GM23338 (cell line): ENCODE results near the gene MEF2A. TPM values are rescaled to one million over a fixed set of nuclear protein-coding genes. Genes with fewer than 3 reads are reported as not detected.
A peak's percentile ranks its signal among the peaks of the same experiment; 100 is the strongest.
"Not testable (repeated sequence)": the region's sequence is repeated elsewhere in the genome, so short reads cannot be mapped to it uniquely, and the experiment has no call there.

ENCODE experiments used
- ATAC-seq: fragments of 200-7000 bp; cut with Tn5 transposase; 3 replicates; pipeline ENCODE4 v1.9.1; 2020
- DNase-seq: peaks from one replicate; pipeline ENCODE4 v3.0.0-alpha.2; 2015; ENCODE audit warnings: low spot score
- H2AFZ ChIP-seq: fragments of 200-600 bp; sonication (generic); 2 replicates; pipeline ENCODE4 v1.8.0; 2016; ENCODE audit warnings: antibody characterized with exemption, mild to moderate bottlenecking, moderate library complexity
- H3F3A ChIP-seq: fragments of 200-600 bp; sonication (generic); replicated peaks from 2 replicates; pipeline ENCODE4 v1.8.0; 2017; ENCODE audit warnings: antibody characterized with exemption, mixed run types, low read depth
- H3K27ac ChIP-seq: fragments of 200-600 bp; sonication (generic); 2 replicates; pipeline ENCODE4 v1.6.1; 2016; ENCODE audit warnings: low read depth
- H3K27me3 ChIP-seq: fragments of 200-600 bp; sonication (generic); 2 replicates; pipeline ENCODE4 v1.8.0; 2016; ENCODE audit warnings: mild to moderate bottlenecking, mixed run types, moderate library complexity; ENCODE audit not compliant: insufficient read depth
- H3K36me3 ChIP-seq: fragments of 200-600 bp; sonication (generic); 2 replicates; pipeline ENCODE4 v1.8.0; 2016; ENCODE audit warnings: mild to moderate bottlenecking; ENCODE audit not compliant: insufficient read depth
- H3K4me1 ChIP-seq: fragments of 200-600 bp; sonication (generic); 2 replicates; pipeline ENCODE4 v1.8.0; 2016; ENCODE audit warnings: mild to moderate bottlenecking, moderate library complexity; ENCODE audit not compliant: insufficient read depth
- H3K4me2 ChIP-seq: fragments of 200-600 bp; sonication (generic); 2 replicates; pipeline ENCODE4 v1.7.1; 2017; ENCODE audit warnings: mixed run types
- H3K4me3 ChIP-seq: fragments of 200-600 bp; sonication (generic); 2 replicates; pipeline ENCODE4 v1.6.1; 2016; ENCODE audit warnings: mixed run types
- H3K79me2 ChIP-seq: fragments of 200-600 bp; sonication (generic); replicated peaks from 2 replicates; pipeline ENCODE4 v1.8.0; 2017; ENCODE audit warnings: mild to moderate bottlenecking; ENCODE audit not compliant: insufficient read depth
- H3K9me2 ChIP-seq: fragments of 200-600 bp; sonication (generic); 2 replicates; pipeline ENCODE4 v1.8.0; 2017; ENCODE audit not compliant: insufficient read depth
- H4K20me1 ChIP-seq: fragments of 200-600 bp; sonication (generic); replicated peaks from 2 replicates; pipeline ENCODE4 v1.8.0; 2017; ENCODE audit warnings: mild to moderate bottlenecking; ENCODE audit not compliant: insufficient read depth
- H3K27ac Mint-ChIP-seq: 2 replicates; pipeline ENCODE4 v1.8.0; 2020; ENCODE audit warnings: inconsistent platforms, mild to moderate bottlenecking, moderate library complexity, mixed read lengths
- H3K27me3 Mint-ChIP-seq: 3 replicates; pipeline ENCODE4 v1.8.0; 2022; ENCODE audit warnings: low read depth, mild to moderate bottlenecking, moderate library complexity, mixed read lengths, inconsistent platforms; ENCODE audit not compliant: insufficient read depth, poor library complexity
- H3K36me3 Mint-ChIP-seq: 3 replicates; pipeline ENCODE4 v1.8.0; 2021; ENCODE audit warnings: low read depth, mild to moderate bottlenecking, inconsistent platforms, moderate library complexity, mixed read lengths
- H3K4me1 Mint-ChIP-seq: 3 replicates; pipeline ENCODE4 v1.8.0; 2020; ENCODE audit warnings: mild to moderate bottlenecking, inconsistent platforms, mixed read lengths
- H3K4me3 Mint-ChIP-seq: 3 replicates; pipeline ENCODE4 v1.8.0; 2021; ENCODE audit warnings: moderate library complexity, mild to moderate bottlenecking, inconsistent platforms, mixed read lengths
- H3K9me3 Mint-ChIP-seq: 3 replicates; pipeline ENCODE4 v1.8.0; 2020; ENCODE audit warnings: moderate library complexity, mild to moderate bottlenecking, inconsistent platforms, mixed read lengths
- CREB1 ChIP-seq: fragments of 250-450 bp; sonication (Bioruptor Pico); IDR thresholded peaks from 2 replicates; pipeline ENCODE4 v1.5.0; 2020; ENCODE audit warnings: low read depth, mild to moderate bottlenecking, moderate library complexity
- CTCF ChIP-seq, 2 experiments: fragments of 200-600 bp in 1 of 2; sonication (generic) in 1 of 2; conservative IDR thresholded peaks; 2 replicates each; pipeline versions ENCODE4 v1.5.1 to v1.6.1; 2016 to 2017; ENCODE audit warnings: antibody characterized with exemption in 2 of 2, low read depth in 2 of 2, mild to moderate bottlenecking in 2 of 2, moderate library complexity in 1 of 2
- ETS1 ChIP-seq: IDR thresholded peaks from 2 replicates; pipeline ENCODE4 v1.6.1; 2016; ENCODE audit warnings: antibody characterized with exemption
- EZH2phosphoT487 ChIP-seq: fragments of 200-600 bp; sonication (generic); IDR thresholded peaks from one replicate; pipeline ENCODE4 v1.8.1; 2018; ENCODE audit warnings: antibody characterized with exemption; ENCODE audit not compliant: unreplicated experiment
- JUNB ChIP-seq: IDR thresholded peaks from one replicate; pipeline ENCODE4 v1.6.1; 2016; ENCODE audit warnings: antibody characterized with exemption; ENCODE audit not compliant: unreplicated experiment
- NANOG ChIP-seq: IDR thresholded peaks from 2 replicates; pipeline ENCODE4 v1.6.1; 2016; ENCODE audit warnings: antibody characterized with exemption, borderline replicate concordance
- POLR2AphosphoS5 ChIP-seq: IDR thresholded peaks from 2 replicates; pipeline ENCODE4 v1.6.1; 2016; ENCODE audit warnings: antibody characterized with exemption, low read depth
- REST ChIP-seq: IDR thresholded peaks from one replicate; pipeline ENCODE4 v1.6.1; 2018; ENCODE audit warnings: antibody characterized with exemption; ENCODE audit not compliant: unreplicated experiment
- STAT1 ChIP-seq: IDR thresholded peaks from one replicate; pipeline ENCODE4 v1.6.1; 2016; ENCODE audit warnings: antibody characterized with exemption; ENCODE audit not compliant: unreplicated experiment
- ZNF114 ChIP-seq: fragments of 250-450 bp; sonication (Bioruptor Pico); IDR thresholded peaks from 2 replicates; pipeline ENCODE4 v1.5.0; 2020; ENCODE audit warnings: mild to moderate bottlenecking, moderate library complexity
- polyA plus RNA-seq: library from polyadenylated mRNA; unstranded; fragments of >200 nt; fragmentation: Nextera tagmentation; extraction: Ambion mirVana; gene quantifications from 2 replicates; pipeline ENCODE4 v1.2.1, GENCODE V29; 2016
- total RNA-seq: library from RNA; depleted of rRNA; stranded (reverse); fragments of >200 nt; shearing (Covaris generic); gene quantifications from 2 replicates; pipeline ENCODE4 v1.2.3, GENCODE V29; 2014

Gene MEF2A
- total and polyA plus RNA-seq, 2 experiments from 2014 or later: 20.3 to 42.3 TPM

GRCh38 chr15:99733268-99734039 is 167.7 kb downstream of the MEF2A start, which contains the start of gene LYSMD4:
Gene LYSMD4, minus strand, starts transcription at chr15:99733437. Its CDS starts 1,438 bp downstream, at chr15:99731999.
- peaks cover 8% of the 10 kb centered on the region for H3K27me3 Mint-ChIP-seq
- peak; percentile 91 for ATAC-seq
- H3K4me1 Mint-ChIP-seq: peaks cover 26% of the 10 kb centered on the region
- TF ChIP-seq NANOG: no peak
- TF ChIP-seq POLR2AphosphoS5: peak; percentile 77
- H3K4me2 ChIP-seq: peak within 1 kb of the TSS; percentile 98
- H3K9me2 ChIP-seq: no peaks in the 10 kb centered on the region
- peak within 1 kb of the TSS; percentile 94 for H2AFZ ChIP-seq
- H3K27me3 ChIP-seq: peaks cover 9% of the 10 kb centered on the region
- H4K20me1 ChIP-seq: no peaks in the 10 kb centered on the region; the same call in none of the 2 replicates
- H3K9me3 Mint-ChIP-seq: no peaks in the 10 kb centered on the region
- 0 out of 2 replicates have a peak, but pooled peaks cover 3% of the 10 kb centered on the region for H3F3A ChIP-seq
- H3K36me3 Mint-ChIP-seq: peaks cover 12% of the 10 kb centered on the region; the same call in 2 of the 3 replicates
- H3K36me3 ChIP-seq: 0 out of 2 replicates have a peak, but pooled peaks cover 3% of the 10 kb centered on the region
- H3K4me3 ChIP-seq: peak within 1 kb of the TSS; percentile 80
- H3K4me1 ChIP-seq: peaks cover 23% of the 10 kb centered on the region
- peak within 1 kb of the TSS; percentile 82 for H3K4me3 Mint-ChIP-seq
- peak; percentile 97 for DNase-seq
- H3K27ac ChIP-seq: peak within 1 kb of the TSS; percentile 98
- peak within 1 kb of the TSS; percentile 92 for H3K27ac Mint-ChIP-seq
- peaks cover 6% of the 10 kb centered on the region for H3K79me2 ChIP-seq

- not testable (repeated sequence) for H3K27me3 ChIP-seq, H3K79me2 ChIP-seq, H3K36me3 Mint-ChIP-seq, H3F3A ChIP-seq, H3K9me2 ChIP-seq, H3K27me3 Mint-ChIP-seq, DNase-seq, ATAC-seq, H3K9me3 Mint-ChIP-seq, H4K20me1 ChIP-seq, H3K36me3 ChIP-seq
- H2AFZ ChIP-seq: peak overlapping the region; percentile 94
- H3K4me3 ChIP-seq: peak overlapping the region; percentile 80
- Mint-ChIP-seq H3K4me1 (peaks cover 26% of the 10 kb centered on the region), H3K4me3 (peak overlapping the region; percentile 76), H3K27ac (peak overlapping the region; percentile 92)
- H3K4me2 ChIP-seq: peak overlapping the region; percentile 84
- H3K27ac ChIP-seq: peak overlapping the region; percentile 98
- H3K4me1 ChIP-seq: peaks cover 23% of the 10 kb centered on the region
Measured at GRCh38 chr15:99734040-99734291, 168.2 kb downstream of the MEF2A start.

GRCh38 chr15:99734575-99734974 is 168.8 kb downstream of the MEF2A start:
- Histone ChIP-seq H3K4me1 (peaks cover 23% of the 10 kb centered on the region), H3K27me3 (peaks cover 9% of the 10 kb centered on the region), H2AFZ (no peak overlapping the region), H3K79me2 (peaks cover 6% of the 10 kb centered on the region), H4K20me1 (no peaks in the 10 kb centered on the region; the same call in 1 of the 2 replicates), H3F3A (0 out of 2 replicates have a peak, but pooled peaks cover 3% of the 10 kb centered on the region), H3K9me2 (no peaks in the 10 kb centered on the region), H3K4me2 (no peak overlapping the region), H3K36me3 (0 out of 2 replicates have a peak, but pooled peaks cover 3% of the 10 kb centered on the region), H3K27ac (no peak overlapping the region), H3K4me3 (no peak overlapping the region)
- H3K9me3 Mint-ChIP-seq: no peaks in the 10 kb centered on the region
- H3K27ac Mint-ChIP-seq: no peak overlapping the region
- ATAC-seq (no peak), DNase-seq (no peak)
- peaks cover 5% of the 10 kb centered on the region; the same call in 1 of the 3 replicates for H3K36me3 Mint-ChIP-seq
- peaks cover 26% of the 10 kb centered on the region for H3K4me1 Mint-ChIP-seq
- H3K27me3 Mint-ChIP-seq: peaks cover 8% of the 10 kb centered on the region
- H3K4me3 Mint-ChIP-seq: peak overlapping the region; percentile 24; the same call in 1 of the 3 replicates
- no peak for TF ChIP-seq NANOG
- no peak for TF ChIP-seq CREB1 (CRISPR knock-in tag)
- no peak for TF ChIP-seq JUNB
- TF ChIP-seq EZH2phosphoT487: no peak
- no peak for TF ChIP-seq STAT1
- TF ChIP-seq ZNF114: no peak
- TF ChIP-seq ETS1: no peak
- no peak for TF ChIP-seq CTCF (conservative IDR thresholded peaks at IDR 0.05; ENCODE audit: low read depth in 2 of 2)
- TF ChIP-seq POLR2AphosphoS5: no peak
- TF ChIP-seq REST: no peak
